Measurements from ENCODE around the gene DYNC2I2. TPM values are rescaled to one million over a fixed set of nuclear protein-coding genes. Genes with fewer than 3 reads are reported as not detected.
"Not testable (repeated sequence)": the region's sequence is repeated elsewhere in the genome, so short reads cannot be mapped to it uniquely, and the experiment has no call there.

DYNC2I2 gene
- total and polyA plus RNA-seq, 4 donors, result 32.5 to 84.8 (median 66.0) TPM

DNA sequence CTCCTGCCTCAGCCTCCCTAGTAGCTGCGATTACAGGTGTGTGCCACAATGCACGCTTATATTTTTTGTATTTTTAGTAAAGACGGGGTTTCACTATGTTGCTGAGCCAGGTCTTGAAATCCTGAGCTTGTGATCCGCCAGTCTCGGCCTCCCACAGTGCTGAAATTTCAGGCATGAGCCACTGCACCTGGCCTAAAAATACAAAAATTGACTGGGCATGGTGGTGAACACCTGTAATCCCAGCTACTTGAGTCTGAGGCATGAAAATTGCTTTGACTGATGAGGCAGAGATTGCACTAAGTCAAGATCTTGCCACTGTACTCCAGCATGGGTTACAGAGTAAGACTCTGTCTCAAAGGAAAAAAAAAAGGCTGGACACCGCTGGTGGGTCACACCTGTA, 13.1 kb upstream of the DYNC2I2 start:
- H3K27me3 ChIP-seq (ENCODE audit: control insufficient read depth in 3 of 3, insufficient read depth in 3 of 3, low read length in 2 of 3), result no peaks in the 10 kb centered on the region
- H3K36me3 ChIP-seq (ENCODE audit: control insufficient read depth in 4 of 4, insufficient read depth in 4 of 4, low read length in 4 of 4), result no peaks in the 10 kb centered on the region
- WGBS, 2 donors, result 96 to 97% methylated on average over 6 of the region's 6 CpGs
- no peak for DNase-seq
- no peak overlapping the region for H3K9ac ChIP-seq (ENCODE audit: insufficient read depth in 1 of 2, low read length in 2 of 2)
- no peak for ATAC-seq (ENCODE audit: insufficient read depth, low FRiP score)
- H3K4me1 ChIP-seq (ENCODE audit: control insufficient read depth in 5 of 5, insufficient read depth in 5 of 5, low read length in 5 of 5), result no peaks in the 10 kb centered on the region
- TF ChIP-seq, protein P1, sequence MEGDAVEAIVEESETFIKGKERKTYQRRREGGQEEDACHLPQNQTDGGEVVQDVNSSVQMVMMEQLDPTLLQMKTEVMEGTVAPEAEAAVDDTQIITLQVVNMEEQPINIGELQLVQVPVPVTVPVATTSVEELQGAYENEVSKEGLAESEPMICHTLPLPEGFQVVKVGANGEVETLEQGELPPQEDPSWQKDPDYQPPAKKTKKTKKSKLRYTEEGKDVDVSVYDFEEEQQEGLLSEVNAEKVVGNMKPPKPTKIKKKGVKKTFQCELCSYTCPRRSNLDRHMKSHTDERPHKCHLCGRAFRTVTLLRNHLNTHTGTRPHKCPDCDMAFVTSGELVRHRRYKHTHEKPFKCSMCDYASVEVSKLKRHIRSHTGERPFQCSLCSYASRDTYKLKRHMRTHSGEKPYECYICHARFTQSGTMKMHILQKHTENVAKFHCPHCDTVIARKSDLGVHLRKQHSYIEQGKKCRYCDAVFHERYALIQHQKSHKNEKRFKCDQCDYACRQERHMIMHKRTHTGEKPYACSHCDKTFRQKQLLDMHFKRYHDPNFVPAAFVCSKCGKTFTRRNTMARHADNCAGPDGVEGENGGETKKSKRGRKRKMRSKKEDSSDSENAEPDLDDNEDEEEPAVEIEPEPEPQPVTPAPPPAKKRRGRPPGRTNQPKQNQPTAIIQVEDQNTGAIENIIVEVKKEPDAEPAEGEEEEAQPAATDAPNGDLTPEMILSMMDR (IDR thresholded peaks at IDR 0.05; ENCODE audit: control extremely low read depth, extremely low read depth), result no peak
- no peak overlapping the region for H3K4me3 ChIP-seq
- no peak overlapping the region for H3K27ac ChIP-seq (ENCODE audit: low read depth in 1 of 2, low read length in 1 of 2)
- no peaks in the 10 kb centered on the region for H3K9me3 ChIP-seq (ENCODE audit: control insufficient read depth in 4 of 4, insufficient read depth in 3 of 4, low read length in 3 of 4)

DNA sequence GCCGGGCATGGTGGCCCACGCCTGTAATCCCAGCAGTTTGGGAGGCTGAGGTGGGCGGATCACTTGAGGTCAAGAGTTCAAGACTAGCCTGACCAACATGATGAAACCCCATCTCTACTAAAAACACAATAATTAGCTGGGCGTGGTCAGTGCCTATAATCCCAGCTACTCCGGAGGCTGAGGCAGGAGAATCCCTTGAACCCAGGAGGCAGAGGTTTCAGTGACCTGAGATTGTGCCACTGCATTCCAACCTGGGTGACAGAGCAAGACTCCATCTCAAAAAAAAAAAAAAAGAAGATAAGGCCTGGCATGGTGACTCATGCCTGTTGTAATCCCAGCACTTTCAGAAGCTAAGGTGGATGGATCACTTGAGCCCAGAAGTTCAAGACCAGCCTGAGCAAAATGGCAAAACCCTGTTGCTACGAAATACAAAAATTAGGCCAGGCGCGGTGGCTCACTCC, 9.9 kb upstream of the DYNC2I2 start:
- H3K27ac ChIP-seq (ENCODE audit: low read depth in 1 of 2, low read length in 1 of 2); H3K4me1 ChIP-seq (ENCODE audit: control insufficient read depth in 5 of 5, insufficient read depth in 5 of 5, low read length in 5 of 5); H3K27me3 ChIP-seq (ENCODE audit: control insufficient read depth in 3 of 3, insufficient read depth in 3 of 3, low read length in 2 of 3); H3K9ac ChIP-seq (ENCODE audit: insufficient read depth in 1 of 2, low read length in 2 of 2); ATAC-seq (ENCODE audit: insufficient read depth, low FRiP score); H3K9me3 ChIP-seq (ENCODE audit: control insufficient read depth in 4 of 4, insufficient read depth in 3 of 4, low read length in 3 of 4); H3K4me3 ChIP-seq; H3K36me3 ChIP-seq (ENCODE audit: control insufficient read depth in 4 of 4, insufficient read depth in 4 of 4, low read length in 4 of 4); DNase-seq: not testable (repeated sequence)
- 88 to 92% methylated on average over 8 of the region's 8 CpGs for WGBS, 2 donors

DNA sequence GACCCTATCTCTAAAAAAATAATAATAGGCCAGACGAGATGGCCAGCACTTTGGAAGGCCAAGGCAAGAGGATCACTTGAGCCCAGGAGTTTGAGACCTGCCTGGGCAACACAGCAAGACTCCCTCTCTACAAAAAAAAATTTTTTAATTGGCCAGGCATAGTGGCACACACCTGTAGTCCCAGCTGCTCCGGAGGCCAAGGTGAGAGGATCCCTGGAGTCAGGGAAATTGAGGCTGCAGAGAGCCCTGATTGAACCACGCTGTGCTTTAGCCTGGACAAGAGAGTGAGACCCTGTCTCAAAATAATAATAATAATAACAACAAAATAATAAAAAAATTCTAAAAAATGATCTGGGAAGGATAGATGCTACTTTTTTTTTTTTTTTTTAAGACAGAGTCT, 1.1 kb upstream of the DYNC2I2 start:
- Histone ChIP-seq H3K4me3 (no peak overlapping the region), H3K27ac (ENCODE audit: low read depth in 1 of 2, low read length in 1 of 2) (no peak overlapping the region), H3K4me1 (ENCODE audit: control insufficient read depth in 5 of 5, insufficient read depth in 5 of 5, low read length in 5 of 5) (peaks cover 0 to 1% (median 0%) of the 10 kb centered on the region in 5 donors), H3K9ac (ENCODE audit: insufficient read depth in 1 of 2, low read length in 2 of 2) (no peak overlapping the region), H3K27me3 (ENCODE audit: control insufficient read depth in 3 of 3, insufficient read depth in 3 of 3, low read length in 2 of 3) (no peaks in the 10 kb centered on the region), H3K36me3 (ENCODE audit: control insufficient read depth in 4 of 4, insufficient read depth in 4 of 4, low read length in 4 of 4) (no peaks in the 10 kb centered on the region), H3K9me3 (ENCODE audit: control insufficient read depth in 4 of 4, insufficient read depth in 3 of 4, low read length in 3 of 4) (no peaks in the 10 kb centered on the region)
- no peak for ATAC-seq (ENCODE audit: insufficient read depth, low FRiP score)
- TF ChIP-seq, protein P1 (IDR thresholded peaks at IDR 0.05; ENCODE audit: control extremely low read depth, extremely low read depth), result no peak
- no peak for DNase-seq
- 97 to 98% methylated on average over 3 of the region's 3 CpGs for WGBS, 2 donors

DNA sequence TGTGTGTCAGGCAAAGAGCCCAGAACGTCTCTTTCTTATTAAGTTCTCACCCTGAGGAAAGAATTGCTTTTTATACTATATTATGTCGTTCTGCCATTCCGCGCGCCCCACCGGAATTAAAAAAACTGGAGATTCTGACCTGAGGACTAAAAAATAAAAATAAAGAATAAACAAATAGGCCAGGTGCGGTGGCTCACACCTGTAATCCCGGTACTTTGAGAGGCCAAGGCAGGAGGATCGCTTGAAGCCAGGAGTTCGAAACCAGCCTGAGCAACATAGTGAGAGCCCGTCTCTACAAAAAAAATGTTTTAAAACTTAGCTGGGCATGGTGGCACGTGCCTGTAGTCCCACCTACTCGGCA, 677 bp upstream of the DYNC2I2 start:
- Histone ChIP-seq H3K36me3 (ENCODE audit: control insufficient read depth in 4 of 4, insufficient read depth in 4 of 4, low read length in 4 of 4) (no peaks in the 10 kb centered on the region), H3K27me3 (ENCODE audit: control insufficient read depth in 3 of 3, insufficient read depth in 3 of 3, low read length in 2 of 3) (no peaks in the 10 kb centered on the region), H3K27ac (ENCODE audit: low read depth in 1 of 2, low read length in 1 of 2) (peak overlapping the region in 1 of 2 donors; percentile 99), H3K4me1 (ENCODE audit: control insufficient read depth in 5 of 5, insufficient read depth in 5 of 5, low read length in 5 of 5) (peaks cover 0 to 1% (median 0%) of the 10 kb centered on the region in 5 donors), H3K4me3 (no peak overlapping the region), H3K9me3 (ENCODE audit: control insufficient read depth in 4 of 4, insufficient read depth in 3 of 4, low read length in 3 of 4) (no peaks in the 10 kb centered on the region), H3K9ac (ENCODE audit: insufficient read depth in 1 of 2, low read length in 2 of 2) (peak overlapping the region; percentile 82 to 96)
- TF ChIP-seq, protein P1 (IDR thresholded peaks at IDR 0.05; ENCODE audit: control extremely low read depth, extremely low read depth), result no peak
- no peak for ATAC-seq (ENCODE audit: insufficient read depth, low FRiP score)
- DNase-seq, result no peak
- 96 to 97% methylated on average over 13 of the region's 13 CpGs for WGBS, 2 donors

Data from lung (tissue), 12 donors.